Measurements from ENCODE around the gene YPEL1.

DNA sequence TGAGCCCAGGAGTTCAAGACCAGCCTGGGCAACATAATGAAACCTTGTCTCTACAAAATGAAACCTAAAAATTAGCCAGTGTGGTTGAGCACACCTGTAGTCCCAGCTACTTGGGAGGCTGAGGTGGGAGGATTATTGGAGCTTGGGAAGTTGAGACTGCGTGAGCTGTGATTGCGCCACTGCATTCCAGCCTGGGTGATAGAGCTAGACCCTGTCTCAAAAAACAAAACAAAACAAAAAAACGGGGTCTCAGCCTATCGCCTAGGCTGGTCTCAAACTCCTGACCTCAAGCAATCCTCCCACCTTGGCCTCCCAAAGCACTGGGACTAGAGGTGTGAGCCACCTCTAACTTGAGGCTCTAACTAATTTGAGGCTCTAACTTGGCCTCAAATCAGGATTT lies 56.2 kb downstream of the YPEL1 start:
- no peak for TF ChIP-seq TAF1 (IDR thresholded peaks at IDR 0.05; ENCODE audit: low read depth)
- TF ChIP-seq, protein P1, sequence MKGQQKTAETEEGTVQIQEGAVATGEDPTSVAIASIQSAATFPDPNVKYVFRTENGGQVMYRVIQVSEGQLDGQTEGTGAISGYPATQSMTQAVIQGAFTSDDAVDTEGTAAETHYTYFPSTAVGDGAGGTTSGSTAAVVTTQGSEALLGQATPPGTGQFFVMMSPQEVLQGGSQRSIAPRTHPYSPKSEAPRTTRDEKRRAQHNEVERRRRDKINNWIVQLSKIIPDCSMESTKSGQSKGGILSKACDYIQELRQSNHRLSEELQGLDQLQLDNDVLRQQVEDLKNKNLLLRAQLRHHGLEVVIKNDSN (IDR thresholded peaks at IDR 0.05) = no peak
- TF ChIP-seq YY1 (IDR thresholded peaks at IDR 0.05; ENCODE audit: low read depth) = no peak
- no peak for TF ChIP-seq ZBTB7A (IDR thresholded peaks at IDR 0.05; ENCODE audit: low read depth)
- TF ChIP-seq CEBPB (IDR thresholded peaks at IDR 0.05) = no peak
- no peak for TF ChIP-seq TEAD4 (IDR thresholded peaks at IDR 0.05)
- TF ChIP-seq CREB1 (IDR thresholded peaks at IDR 0.05; ENCODE audit: low read depth) = no peak
- TF ChIP-seq RAD21 (IDR thresholded peaks at IDR 0.05; ENCODE audit: low read depth) = no peak
- TF ChIP-seq, protein P2, sequence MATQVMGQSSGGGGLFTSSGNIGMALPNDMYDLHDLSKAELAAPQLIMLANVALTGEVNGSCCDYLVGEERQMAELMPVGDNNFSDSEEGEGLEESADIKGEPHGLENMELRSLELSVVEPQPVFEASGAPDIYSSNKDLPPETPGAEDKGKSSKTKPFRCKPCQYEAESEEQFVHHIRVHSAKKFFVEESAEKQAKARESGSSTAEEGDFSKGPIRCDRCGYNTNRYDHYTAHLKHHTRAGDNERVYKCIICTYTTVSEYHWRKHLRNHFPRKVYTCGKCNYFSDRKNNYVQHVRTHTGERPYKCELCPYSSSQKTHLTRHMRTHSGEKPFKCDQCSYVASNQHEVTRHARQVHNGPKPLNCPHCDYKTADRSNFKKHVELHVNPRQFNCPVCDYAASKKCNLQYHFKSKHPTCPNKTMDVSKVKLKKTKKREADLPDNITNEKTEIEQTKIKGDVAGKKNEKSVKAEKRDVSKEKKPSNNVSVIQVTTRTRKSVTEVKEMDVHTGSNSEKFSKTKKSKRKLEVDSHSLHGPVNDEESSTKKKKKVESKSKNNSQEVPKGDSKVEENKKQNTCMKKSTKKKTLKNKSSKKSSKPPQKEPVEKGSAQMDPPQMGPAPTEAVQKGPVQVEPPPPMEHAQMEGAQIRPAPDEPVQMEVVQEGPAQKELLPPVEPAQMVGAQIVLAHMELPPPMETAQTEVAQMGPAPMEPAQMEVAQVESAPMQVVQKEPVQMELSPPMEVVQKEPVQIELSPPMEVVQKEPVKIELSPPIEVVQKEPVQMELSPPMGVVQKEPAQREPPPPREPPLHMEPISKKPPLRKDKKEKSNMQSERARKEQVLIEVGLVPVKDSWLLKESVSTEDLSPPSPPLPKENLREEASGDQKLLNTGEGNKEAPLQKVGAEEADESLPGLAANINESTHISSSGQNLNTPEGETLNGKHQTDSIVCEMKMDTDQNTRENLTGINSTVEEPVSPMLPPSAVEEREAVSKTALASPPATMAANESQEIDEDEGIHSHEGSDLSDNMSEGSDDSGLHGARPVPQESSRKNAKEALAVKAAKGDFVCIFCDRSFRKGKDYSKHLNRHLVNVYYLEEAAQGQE (IDR thresholded peaks at IDR 0.05; ENCODE audit: low read depth) = no peak
- no peak for TF ChIP-seq MAX (IDR thresholded peaks at IDR 0.05)
- TF ChIP-seq EGR1 (IDR thresholded peaks at IDR 0.05) = no peak

Data from Ishikawa (cell line).